Type B pancreatic cell (in vitro differentiated cells): ENCODE measurements around the gene LEP. TPM values are rescaled to one million over a fixed set of nuclear protein-coding genes. Genes with fewer than 3 reads are reported as not detected.

Source experiments
- DNase-seq: peaks from one replicate; pipeline ENCODE4 v3.0.0; 2021; ENCODE audit warnings: mixed read lengths; ENCODE audit not compliant: unreplicated experiment; ENCODE audit errors: extremely low spot score
- H3K27ac Mint-ChIP-seq: 2 replicates; pipeline ENCODE4 v1.8.0; 2021; ENCODE audit warnings: mild to moderate bottlenecking, mixed read lengths
- H3K27me3 Mint-ChIP-seq: 2 replicates; pipeline ENCODE4 v1.8.0; 2021; ENCODE audit warnings: mixed read lengths
- H3K36me3 Mint-ChIP-seq: 2 replicates; pipeline ENCODE4 v1.8.0; 2021; ENCODE audit warnings: mixed read lengths
- H3K4me1 Mint-ChIP-seq: one replicate; pipeline ENCODE4 v1.8.0; 2021; ENCODE audit warnings: mixed read lengths; ENCODE audit not compliant: unreplicated experiment
- H3K4me3 Mint-ChIP-seq: 2 replicates; pipeline ENCODE4 v1.8.0; 2021; ENCODE audit warnings: mild to moderate bottlenecking, mixed read lengths
- H3K9me3 Mint-ChIP-seq: 2 replicates; pipeline ENCODE4 v1.8.0; 2021; ENCODE audit warnings: mixed read lengths
- long read RNA-seq: library from polyadenylated mRNA; unstranded; transcript quantifications from one replicate; pipeline ENCODE4 v2.0.0, GENCODE V29; 2020
- total RNA-seq: library from RNA; stranded (reverse); gene quantifications from 2 replicates; pipeline ENCODE4 v1.2.1, GENCODE V29; 2021; ENCODE audit warnings: low replicate concordance
- TF ChIP-seq, protein P1 (sequence below): fragments of 200-600 bp; sonication (generic); conservative IDR thresholded peaks from 2 replicates; pipeline ENCODE4 v1.5.0; 2021; ENCODE audit warnings: antibody characterized with exemption, mild to moderate bottlenecking

Gene LEP
- total RNA-seq = not detected in 2 replicates
- long read RNA-seq = 0 reads

DNA sequence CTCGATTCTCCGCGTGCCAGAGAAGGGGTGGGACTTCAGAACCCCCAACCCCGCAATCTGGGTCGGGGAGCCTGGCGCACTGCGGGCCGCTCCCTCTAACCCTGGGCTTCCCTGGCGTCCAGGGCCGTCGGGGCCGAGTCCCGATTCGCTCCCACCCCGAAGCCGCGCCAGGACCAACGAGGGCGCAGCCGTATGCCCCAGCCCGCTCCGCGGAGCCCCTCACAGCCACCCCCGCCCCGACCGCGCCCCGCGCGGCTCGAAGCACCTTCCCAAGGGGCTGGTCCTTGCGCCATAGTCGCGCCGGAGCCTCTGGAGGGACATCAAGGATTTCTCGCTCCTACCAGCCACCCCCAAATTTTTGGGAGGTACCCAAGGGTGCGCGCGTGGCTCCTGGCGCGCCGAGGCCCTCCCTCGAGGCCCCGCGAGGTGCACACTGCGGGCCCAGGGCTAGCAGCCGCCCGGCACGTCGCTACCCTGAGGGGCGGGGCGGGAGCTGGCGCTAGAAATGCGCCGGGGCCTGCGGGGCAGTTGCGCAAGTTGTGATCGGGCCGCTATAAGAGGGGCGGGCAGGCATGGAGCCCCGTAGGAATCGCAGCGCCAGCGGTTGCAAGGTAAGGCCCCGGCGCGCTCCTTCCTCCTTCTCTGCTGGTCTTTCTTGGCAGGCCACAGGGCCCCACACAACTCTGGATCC is at the start of gene LEP:
Gene LEP (plus strand): TSS at position 583 of the 691 bp plus-strand sequence. CDS start 10,741 bp downstream, outside the sequence.
- Mint-ChIP-seq H3K4me1 (no peaks in the 10 kb centered on the region), H3K4me3 (no peak within 1 kb of the TSS), H3K36me3 (no peaks in the 10 kb centered on the region), H3K27ac (no peak within 1 kb of the TSS), H3K27me3 (peaks cover 4% of the 10 kb centered on the region), H3K9me3 (peaks cover 13% of the 10 kb centered on the region)
- DNase-seq = no peak
- TF ChIP-seq, protein P1, sequence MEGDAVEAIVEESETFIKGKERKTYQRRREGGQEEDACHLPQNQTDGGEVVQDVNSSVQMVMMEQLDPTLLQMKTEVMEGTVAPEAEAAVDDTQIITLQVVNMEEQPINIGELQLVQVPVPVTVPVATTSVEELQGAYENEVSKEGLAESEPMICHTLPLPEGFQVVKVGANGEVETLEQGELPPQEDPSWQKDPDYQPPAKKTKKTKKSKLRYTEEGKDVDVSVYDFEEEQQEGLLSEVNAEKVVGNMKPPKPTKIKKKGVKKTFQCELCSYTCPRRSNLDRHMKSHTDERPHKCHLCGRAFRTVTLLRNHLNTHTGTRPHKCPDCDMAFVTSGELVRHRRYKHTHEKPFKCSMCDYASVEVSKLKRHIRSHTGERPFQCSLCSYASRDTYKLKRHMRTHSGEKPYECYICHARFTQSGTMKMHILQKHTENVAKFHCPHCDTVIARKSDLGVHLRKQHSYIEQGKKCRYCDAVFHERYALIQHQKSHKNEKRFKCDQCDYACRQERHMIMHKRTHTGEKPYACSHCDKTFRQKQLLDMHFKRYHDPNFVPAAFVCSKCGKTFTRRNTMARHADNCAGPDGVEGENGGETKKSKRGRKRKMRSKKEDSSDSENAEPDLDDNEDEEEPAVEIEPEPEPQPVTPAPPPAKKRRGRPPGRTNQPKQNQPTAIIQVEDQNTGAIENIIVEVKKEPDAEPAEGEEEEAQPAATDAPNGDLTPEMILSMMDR = no peak

DNA sequence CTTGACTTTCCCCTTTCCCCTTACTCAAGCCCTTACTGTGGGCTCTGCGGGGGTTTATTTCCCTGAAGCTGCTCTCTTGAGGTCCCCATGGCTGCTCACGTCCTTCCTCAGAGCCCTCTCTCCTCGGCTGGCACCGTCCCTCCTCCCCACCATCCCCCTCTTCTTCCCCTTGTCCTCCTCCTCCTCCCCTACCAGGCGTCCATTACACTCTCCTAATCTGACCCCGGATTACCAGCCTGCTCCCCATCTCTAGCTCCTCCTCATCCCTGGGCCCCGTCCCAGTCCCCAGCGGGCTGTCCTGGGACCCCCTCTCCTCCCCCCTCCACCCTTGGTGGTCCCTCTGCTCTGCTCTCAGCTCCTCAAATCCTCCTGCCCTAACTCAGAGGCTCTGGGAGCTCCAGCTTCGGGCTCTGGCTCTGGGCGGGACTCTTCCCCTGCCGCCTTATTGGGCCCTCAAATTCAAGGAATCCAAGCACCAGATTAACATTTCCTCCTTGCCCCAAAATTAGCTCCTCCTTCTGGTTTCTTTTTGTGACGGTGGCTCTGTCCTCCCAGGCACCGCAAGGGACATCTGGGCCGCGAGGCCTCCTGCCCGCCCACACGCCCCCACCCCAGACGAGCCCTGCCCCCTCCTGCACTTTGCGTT is 48.5 kb upstream of the LEP start:
- no peaks in the 10 kb centered on the region for H3K36me3 Mint-ChIP-seq
- no peak overlapping the region for H3K4me3 Mint-ChIP-seq
- no peak for DNase-seq
- no peaks in the 10 kb centered on the region for H3K4me1 Mint-ChIP-seq
- no peak overlapping the region for H3K27ac Mint-ChIP-seq
- H3K27me3 Mint-ChIP-seq = peaks cover 37% of the 10 kb centered on the region
- TF ChIP-seq, protein P1 = no peak
- peaks cover 9% of the 10 kb centered on the region for H3K9me3 Mint-ChIP-seq

DNA sequence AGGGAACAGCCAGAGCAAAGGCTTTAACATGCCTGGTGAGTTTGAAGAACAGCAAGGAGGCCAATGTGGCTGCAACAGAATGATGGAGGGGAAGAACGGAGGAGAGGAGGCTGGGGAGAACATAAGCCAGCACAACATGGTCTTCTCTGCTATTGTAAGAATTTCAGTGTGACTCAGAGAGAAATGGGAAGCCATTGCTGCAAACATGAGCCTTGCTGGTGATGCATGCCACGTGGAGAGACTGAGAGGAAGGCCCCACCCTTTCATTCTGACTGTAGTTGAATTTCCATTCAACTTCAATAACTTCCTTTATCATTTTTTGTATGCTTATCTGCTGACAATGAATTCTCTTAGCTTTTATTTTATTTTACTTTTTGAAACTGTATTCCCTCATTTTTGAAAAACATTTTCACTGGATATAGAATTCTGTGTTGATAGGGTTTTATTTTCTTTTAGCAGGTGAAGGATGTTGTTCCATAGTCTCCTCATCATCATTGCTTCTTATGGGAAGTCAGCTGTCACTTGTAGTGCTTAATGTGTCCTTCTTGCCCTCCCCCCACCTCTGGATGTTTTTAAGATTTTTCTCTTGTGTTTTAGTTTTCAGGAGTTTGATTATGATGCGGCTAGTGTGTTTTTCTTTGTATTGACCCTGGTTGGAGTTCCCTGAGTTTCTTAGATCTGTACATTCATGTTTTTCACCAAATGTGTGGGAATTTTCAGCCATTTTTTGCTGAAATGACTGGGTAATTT is 46.4 kb upstream of the LEP start:
- H3K27ac Mint-ChIP-seq = no peak overlapping the region
- no peaks in the 10 kb centered on the region for H3K4me1 Mint-ChIP-seq
- H3K9me3 Mint-ChIP-seq = peaks cover 9% of the 10 kb centered on the region
- TF ChIP-seq, protein P1 = no peak
- H3K4me3 Mint-ChIP-seq = no peak overlapping the region
- DNase-seq = no peak
- no peaks in the 10 kb centered on the region for H3K36me3 Mint-ChIP-seq
- H3K27me3 Mint-ChIP-seq = peaks cover 30% of the 10 kb centered on the region

DNA sequence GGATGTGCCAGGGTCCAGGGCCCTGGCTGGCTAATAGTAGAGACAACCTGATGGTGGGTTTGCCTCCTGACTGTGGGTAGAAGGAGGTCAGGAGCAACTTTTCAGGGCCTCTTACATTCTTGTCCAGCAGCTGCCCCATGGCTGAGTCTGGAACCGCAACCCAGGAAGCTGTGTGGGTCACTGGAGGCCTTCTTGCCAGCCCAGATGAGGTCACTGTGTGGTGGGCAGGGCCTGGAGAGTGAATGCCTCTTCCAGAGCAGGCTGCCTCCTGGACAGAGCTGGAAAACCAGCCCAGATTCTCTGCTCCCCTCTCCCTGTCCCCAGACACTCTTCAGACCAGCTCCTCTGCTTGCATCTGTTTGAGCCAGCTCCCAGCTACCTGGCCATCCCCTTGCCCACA is 43.5 kb upstream of the LEP start:
- TF ChIP-seq, protein P1 = no peak
- H3K27me3 Mint-ChIP-seq = peaks cover 33% of the 10 kb centered on the region
- peaks cover 9% of the 10 kb centered on the region for H3K9me3 Mint-ChIP-seq
- peaks cover 8% of the 10 kb centered on the region for H3K4me1 Mint-ChIP-seq
- no peaks in the 10 kb centered on the region for H3K36me3 Mint-ChIP-seq
- no peak for DNase-seq
- H3K27ac Mint-ChIP-seq = no peak overlapping the region
- H3K4me3 Mint-ChIP-seq = no peak overlapping the region

DNA sequence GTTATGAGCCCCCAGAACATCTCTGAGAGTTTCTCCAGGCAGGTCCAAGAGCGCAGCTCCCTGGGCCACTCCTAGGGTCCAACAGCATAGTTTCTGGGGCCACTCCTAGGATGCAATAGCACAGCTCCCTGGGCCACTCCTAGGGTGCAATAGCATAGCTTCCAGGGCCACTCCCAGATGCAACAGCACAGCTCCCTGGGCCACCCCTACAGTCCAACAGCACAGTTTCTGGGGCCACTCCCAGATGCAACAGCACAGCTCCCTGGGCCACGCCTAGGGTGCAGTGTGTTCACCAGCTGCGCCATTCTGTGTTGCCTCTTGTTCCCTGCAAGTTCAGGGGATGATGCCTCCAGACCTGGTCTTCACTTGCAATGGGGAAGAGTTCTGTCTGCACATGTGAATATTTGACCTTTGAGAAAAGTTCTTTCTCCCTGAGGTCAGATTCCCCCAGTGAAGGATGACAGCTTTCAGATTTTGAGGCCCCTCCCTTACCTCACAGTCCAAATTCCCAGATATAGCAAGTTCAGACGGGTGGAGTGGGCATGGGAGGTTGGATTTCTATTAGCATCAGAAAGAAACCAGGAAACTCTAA is 43.0 kb upstream of the LEP start:
- Mint-ChIP-seq H3K36me3 (no peaks in the 10 kb centered on the region), H3K9me3 (peaks cover 9% of the 10 kb centered on the region), H3K4me3 (no peak overlapping the region), H3K27ac (no peak overlapping the region), H3K4me1 (peaks cover 8% of the 10 kb centered on the region), H3K27me3 (peaks cover 38% of the 10 kb centered on the region)
- TF ChIP-seq, protein P1 = no peak
- no peak for DNase-seq
